Mesenchymal stem cell (in vitro differentiated cells and primary cell): ENCODE results near the gene BAZ2B.

ENCODE experiments used
- DNase-seq: peaks from one replicate; pipeline ENCODE4 v3.0.0-alpha.2; 2013
- H2AFZ ChIP-seq: one replicate; pipeline ENCODE4 v1.6.1; 2013; ENCODE audit warnings: low read depth, mild to moderate bottlenecking, control low read depth, inconsistent platforms, low read length, moderate library complexity
- H2AK5ac ChIP-seq: 2 replicates; pipeline ENCODE4 v1.6.1; 2013; ENCODE audit warnings: low read length, moderate library complexity, mild to moderate bottlenecking, inconsistent platforms; ENCODE audit not compliant: severe bottlenecking
- H2BK120ac ChIP-seq: one replicate; pipeline ENCODE4 v1.6.1; 2013; ENCODE audit warnings: low read depth, mild to moderate bottlenecking, inconsistent platforms, low read length, moderate library complexity
- H2BK12ac ChIP-seq, 2 experiments: one replicate each; pipeline ENCODE4 v1.6.1; 2013; ENCODE audit warnings: inconsistent platforms in 2 of 2, low read length in 2 of 2, mild to moderate bottlenecking in 2 of 2, moderate library complexity in 2 of 2, control low read depth in 1 of 2
- H2BK15ac ChIP-seq: one replicate; pipeline ENCODE4 v1.6.1; 2013; ENCODE audit warnings: mild to moderate bottlenecking, low read depth, inconsistent platforms; ENCODE audit not compliant: poor library complexity, severe bottlenecking
- H2BK5ac ChIP-seq: 2 replicates; pipeline ENCODE4 v1.6.1; 2013; ENCODE audit warnings: low read depth, mild to moderate bottlenecking, low read length, control low read depth, inconsistent platforms; ENCODE audit not compliant: poor library complexity, severe bottlenecking
- H3K14ac ChIP-seq, 2 experiments: one replicate each; pipeline ENCODE4 v1.6.1; 2013; ENCODE audit warnings: inconsistent platforms in 2 of 2, low read length in 2 of 2, control low read depth in 1 of 2, mild to moderate bottlenecking in 1 of 2, moderate library complexity in 1 of 2
- H3K18ac ChIP-seq, 2 experiments: one replicate each; pipeline ENCODE4 v1.6.1; 2013; ENCODE audit warnings: inconsistent platforms in 2 of 2, low read length in 2 of 2, control low read depth in 1 of 2, low read depth in 1 of 2, mild to moderate bottlenecking in 1 of 2
- H3K23ac ChIP-seq, 2 experiments: one replicate each; pipeline ENCODE4 v1.6.1; 2013; ENCODE audit warnings: inconsistent platforms in 2 of 2, low read length in 2 of 2, mild to moderate bottlenecking in 2 of 2, moderate library complexity in 2 of 2, control low read depth in 1 of 2
- H3K27ac ChIP-seq: 2 replicates; pipeline ENCODE4 v1.5.1; 2013; ENCODE audit warnings: mild to moderate bottlenecking, moderate library complexity, low read length, control low read depth, inconsistent platforms; ENCODE audit not compliant: poor library complexity, severe bottlenecking
- H3K27me3 ChIP-seq, 2 experiments: 2 replicates each; pipeline versions ENCODE4 v1.6.1 to v1.7.0; 2013; ENCODE audit warnings: low read length in 2 of 2, mild to moderate bottlenecking in 2 of 2, moderate library complexity in 2 of 2, control low read depth in 1 of 2, inconsistent platforms in 1 of 2; ENCODE audit not compliant: control insufficient read depth in 1 of 2, insufficient read depth in 1 of 2
- H3K36me3 ChIP-seq, 2 experiments: 2 replicates each; pipeline versions ENCODE4 v1.6.1 to v1.7.0; 2013; ENCODE audit warnings: low read length in 2 of 2, control low read depth in 1 of 2, inconsistent platforms in 1 of 2, low read depth in 1 of 2, mild to moderate bottlenecking in 1 of 2; ENCODE audit not compliant: insufficient read depth in 2 of 2, control insufficient read depth in 1 of 2
- H3K4ac ChIP-seq, 2 experiments: one replicate each; pipeline ENCODE4 v1.6.1; 2013; ENCODE audit warnings: inconsistent platforms in 2 of 2, low read length in 2 of 2, mild to moderate bottlenecking in 2 of 2, moderate library complexity in 2 of 2, control low read depth in 1 of 2, low read depth in 1 of 2
- H3K4me1 ChIP-seq: 2 replicates; pipeline ENCODE4 v1.6.1; 2013; ENCODE audit warnings: low read depth, low read length, control low read depth; ENCODE audit not compliant: control insufficient read depth, insufficient read depth
- H3K4me2 ChIP-seq: 2 replicates; pipeline ENCODE4 v1.6.1; 2013; ENCODE audit warnings: low read length, mild to moderate bottlenecking, inconsistent platforms; ENCODE audit not compliant: poor library complexity, severe bottlenecking
- H3K4me3 ChIP-seq, 2 experiments: 2 replicates each; pipeline versions ENCODE4 v1.5.1 to v1.7.0; 2013; ENCODE audit warnings: low read length in 2 of 2, mild to moderate bottlenecking in 2 of 2, control low read depth in 1 of 2, low read depth in 1 of 2; ENCODE audit not compliant: insufficient read depth in 1 of 2
- H3K79me1 ChIP-seq: replicated peaks from 2 replicates; pipeline ENCODE4 v1.6.1; 2013; ENCODE audit warnings: mild to moderate bottlenecking, control low read depth, low read length, inconsistent platforms; ENCODE audit not compliant: poor library complexity, severe bottlenecking
- H3K9ac ChIP-seq: 2 replicates; pipeline ENCODE4 v1.7.0; 2013; ENCODE audit warnings: mild to moderate bottlenecking, low read length, moderate library complexity
- H3K9me3 ChIP-seq: 2 replicates; pipeline ENCODE4 v1.7.0; 2013; ENCODE audit warnings: mild to moderate bottlenecking, low read length; ENCODE audit not compliant: control insufficient read depth
- H4K8ac ChIP-seq: one replicate; pipeline ENCODE4 v1.6.1; 2013; ENCODE audit warnings: inconsistent platforms, mild to moderate bottlenecking, low read length, moderate library complexity
- H4K91ac ChIP-seq: one replicate; pipeline ENCODE4 v1.6.1; 2013; ENCODE audit warnings: mild to moderate bottlenecking, low read length, inconsistent platforms
- WGBS: methylation state at CpG from one replicate; pipeline ENCODE4 v1.1.7; 2013; ENCODE audit warnings: mixed read lengths; 5-methylcytosine and 5-hydroxymethylcytosine counted together

The BAZ2B gene

GRCh38 chr2:159307942-159308341 lies 308.4 kb downstream of the BAZ2B start:
- Histone ChIP-seq H2BK12ac (no peak overlapping the region), H4K8ac (no peak overlapping the region), H2AFZ (no peak overlapping the region), H3K4me1 (no peaks in the 10 kb centered on the region), H3K27ac (no peak overlapping the region), H2BK120ac (no peak overlapping the region), H3K9me3 (peaks cover 6% of the 10 kb centered on the region), H3K36me3 (no peaks in the 10 kb centered on the region), H3K4me3 (no peak overlapping the region), H2BK15ac (no peak overlapping the region), H3K23ac (no peak overlapping the region), H3K4ac (no peak overlapping the region), H3K9ac (no peak overlapping the region), H3K4me2 (no peak overlapping the region), H2BK5ac (no peak overlapping the region), H3K18ac (no peak overlapping the region), H2AK5ac (no peak overlapping the region), H3K79me1 (no peaks in the 10 kb centered on the region), H3K27me3 (no peaks in the 10 kb centered on the region), H3K14ac (no peak overlapping the region), H4K91ac (no peak overlapping the region)
- DNase-seq, result no peak

- Histone ChIP-seq H3K9me3 (peaks cover 6% of the 10 kb centered on the region), H3K4me3 (no peak overlapping the region), H3K14ac (no peak overlapping the region), H3K4me1 (peaks cover 1% of the 10 kb centered on the region), H4K8ac (no peak overlapping the region), H3K23ac (no peak overlapping the region), H4K91ac (no peak overlapping the region), H3K27ac (no peak overlapping the region), H3K18ac (no peak overlapping the region), H3K36me3 (no peaks in the 10 kb centered on the region), H3K27me3 (no peaks in the 10 kb centered on the region), H2BK120ac (no peak overlapping the region), H2AK5ac (no peak overlapping the region), H2BK5ac (no peak overlapping the region), H2BK15ac (no peak overlapping the region), H2BK12ac (no peak overlapping the region), H3K9ac (no peak overlapping the region), H3K79me1 (no peaks in the 10 kb centered on the region), H3K4ac (no peak overlapping the region), H2AFZ (no peak overlapping the region), H3K4me2 (no peak overlapping the region)
- DNase-seq, result no peak
- 96% methylated on average over 2 of the region's 3 CpGs for WGBS
These were observed 315.8 kb downstream of the BAZ2B start for GRCh38 chr2:159300586-159300985.

DNA sequence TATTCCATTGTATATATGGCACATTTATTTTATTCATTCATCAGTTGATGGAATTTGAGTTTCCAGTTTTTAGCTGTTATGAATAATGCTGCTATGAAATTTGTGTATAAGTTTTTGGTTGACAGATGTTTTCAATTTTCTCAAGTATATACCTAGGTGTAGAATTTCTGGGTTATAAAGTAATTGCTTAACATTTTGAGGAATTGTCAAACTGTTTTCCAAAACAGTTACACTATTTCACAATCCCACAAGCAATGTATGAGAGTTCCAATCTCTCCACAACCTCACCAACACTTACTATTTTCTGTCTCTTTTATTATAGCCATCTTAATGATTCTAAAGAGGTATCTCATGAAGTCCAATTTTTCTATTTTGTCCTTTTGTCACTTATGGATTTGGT lies 317.4 kb downstream of the BAZ2B start:
- Histone ChIP-seq H3K9ac (no peak overlapping the region), H3K4me3 (no peak overlapping the region), H2AFZ (no peak overlapping the region), H3K27ac (no peak overlapping the region), H3K4me1 (peaks cover 1% of the 10 kb centered on the region), H2BK12ac (no peak overlapping the region), H3K27me3 (no peaks in the 10 kb centered on the region), H2AK5ac (no peak overlapping the region), H2BK15ac (no peak overlapping the region), H3K4ac (no peak overlapping the region), H3K36me3 (no peaks in the 10 kb centered on the region), H3K4me2 (no peak overlapping the region), H3K23ac (no peak overlapping the region), H3K79me1 (no peaks in the 10 kb centered on the region), H3K9me3 (no peaks in the 10 kb centered on the region), H3K18ac (no peak overlapping the region), H4K91ac (no peak overlapping the region), H3K14ac (no peak overlapping the region), H2BK5ac (no peak overlapping the region), H4K8ac (no peak overlapping the region), H2BK120ac (no peak overlapping the region)
- no peak for DNase-seq

GRCh38 chr2:159297042-159297707 lies 319.2 kb downstream of the BAZ2B start:
- H3K79me1 ChIP-seq, result no peaks in the 10 kb centered on the region
- no peak overlapping the region for H3K4ac ChIP-seq
- no peaks in the 10 kb centered on the region for H3K27me3 ChIP-seq
- no peak overlapping the region for H2BK120ac ChIP-seq
- H2BK5ac ChIP-seq, result no peak overlapping the region
- H3K23ac ChIP-seq, result no peak overlapping the region
- H3K4me2 ChIP-seq, result no peak overlapping the region
- H3K4me3 ChIP-seq, result no peak overlapping the region
- H3K18ac ChIP-seq, result no peak overlapping the region
- no peak overlapping the region for H4K91ac ChIP-seq
- DNase-seq, result no peak
- H2AK5ac ChIP-seq, result no peak overlapping the region
- H3K14ac ChIP-seq, result no peak overlapping the region
- H2BK12ac ChIP-seq, result no peak overlapping the region
- H2BK15ac ChIP-seq, result no peak overlapping the region
- no peak overlapping the region for H2AFZ ChIP-seq
- no peak overlapping the region for H4K8ac ChIP-seq
- no peaks in the 10 kb centered on the region for H3K9me3 ChIP-seq
- peaks cover 1% of the 10 kb centered on the region for H3K4me1 ChIP-seq
- WGBS, result 98% methylated on average over 4 of the region's 5 CpGs
- H3K27ac ChIP-seq, result no peak overlapping the region
- H3K36me3 ChIP-seq, result no peaks in the 10 kb centered on the region
- no peak overlapping the region for H3K9ac ChIP-seq
